Hepatocyte (in vitro differentiated cells): ENCODE data around the gene GLRA3. TPM values are rescaled to one million over a fixed set of nuclear protein-coding genes. Genes with fewer than 3 reads are reported as not detected.
A peak's percentile ranks its signal among the peaks of the same experiment; 100 is the strongest.

ENCODE experiments used
- DNase-seq: peaks from one replicate; pipeline ENCODE4 v3.0.0-alpha.2; 2016; ENCODE audit warnings: low spot score
- H2AFZ ChIP-seq: fragments of 200-600 bp; sonication (generic); 2 replicates; pipeline ENCODE4 v1.6.0; 2016; ENCODE audit warnings: antibody characterized with exemption, mild to moderate bottlenecking
- H3K27ac ChIP-seq: fragments of 200-600 bp; sonication (generic); 2 replicates; pipeline ENCODE4 v1.5.1; 2016; ENCODE audit warnings: mild to moderate bottlenecking
- H3K27me3 ChIP-seq: fragments of 200-600 bp; sonication (generic); 2 replicates; pipeline ENCODE4 v1.6.1; 2016
- H3K36me3 ChIP-seq: fragments of 200-600 bp; sonication (generic); replicated peaks from 2 replicates; pipeline ENCODE4 v1.5.1; 2016; ENCODE audit warnings: low read depth; ENCODE audit not compliant: insufficient read depth
- H3K4me1 ChIP-seq: fragments of 200-600 bp; sonication (generic); 2 replicates; pipeline ENCODE4 v1.5.1; 2016; ENCODE audit warnings: mild to moderate bottlenecking, moderate library complexity; ENCODE audit not compliant: insufficient read depth
- H3K4me2 ChIP-seq: fragments of 200-600 bp; sonication (generic); 2 replicates; pipeline ENCODE4 v1.6.0; 2016
- H3K4me3 ChIP-seq: fragments of 200-600 bp; sonication (generic); 2 replicates; pipeline ENCODE4 v1.5.1; 2016; ENCODE audit warnings: mild to moderate bottlenecking
- H3K79me2 ChIP-seq: fragments of 200-600 bp; sonication (generic); 2 replicates; pipeline ENCODE4 v1.6.0; 2017; ENCODE audit warnings: mild to moderate bottlenecking
- H3K9me2 ChIP-seq: fragments of 200-600 bp; sonication (generic); replicated peaks from 2 replicates; pipeline ENCODE4 v1.6.0; 2017; ENCODE audit warnings: mild to moderate bottlenecking; ENCODE audit not compliant: insufficient read depth
- H3K9me3 ChIP-seq: fragments of 200-600 bp; sonication (generic); 2 replicates; pipeline ENCODE4 v1.5.1; 2016; ENCODE audit warnings: low read depth, mild to moderate bottlenecking
- H4K20me1 ChIP-seq: fragments of 200-600 bp; sonication (generic); 2 replicates; pipeline ENCODE4 v1.6.0; 2016; ENCODE audit warnings: mild to moderate bottlenecking; ENCODE audit not compliant: insufficient read depth, poor library complexity, severe bottlenecking
- CTCF ChIP-seq: fragments of 200-600 bp; sonication (generic); IDR thresholded peaks from 2 replicates; pipeline ENCODE4 v1.5.1; 2016; ENCODE audit warnings: antibody characterized with exemption, mild to moderate bottlenecking; ENCODE audit not compliant: poor library complexity
- EZH2 ChIP-seq: fragments of 200-600 bp; sonication (generic); IDR thresholded peaks from 2 replicates; pipeline ENCODE4 v1.6.1; 2016; ENCODE audit warnings: antibody characterized with exemption, mild to moderate bottlenecking, borderline replicate concordance
- EZH2phosphoT487 ChIP-seq: fragments of 200-600 bp; sonication (generic); IDR thresholded peaks from one replicate; pipeline ENCODE4 v1.6.1; 2018; ENCODE audit warnings: antibody characterized with exemption, mild to moderate bottlenecking, low read depth, moderate library complexity; ENCODE audit not compliant: unreplicated experiment, severe bottlenecking
- WGBS: methylation state at CpG from one replicate; pipeline ENCODE4 v1.1.6; 2016; ENCODE audit warnings: low lambda C conversion rate; ENCODE audit errors: missing lambda C conversion rate; 5-methylcytosine and 5-hydroxymethylcytosine counted together
- polyA plus RNA-seq: library from polyadenylated mRNA; unstranded; fragments of >200 nt; fragmentation: Nextera tagmentation; extraction: Ambion mirVana; gene quantifications from 2 replicates; pipeline ENCODE4 v1.2.1, GENCODE V29; 2016
- total RNA-seq: library from RNA; depleted of rRNA; stranded (reverse); fragments of >200 nt; gene quantifications from 2 replicates; pipeline ENCODE4 v1.2.3, GENCODE V29; 2014

Gene GLRA3
- total and polyA plus RNA-seq, 2 experiments from 2014 or later: 0.10 TPM; not detected in 1

- Histone ChIP-seq H3K79me2 (no peaks in the 10 kb centered on the region), H3K9me2 (no peaks in the 10 kb centered on the region), H3K27me3 (no peaks in the 10 kb centered on the region), H3K27ac (no peak overlapping the region), H3K9me3 (no peaks in the 10 kb centered on the region), H3K4me2 (no peak overlapping the region), H3K4me3 (no peak overlapping the region), H4K20me1 (no peaks in the 10 kb centered on the region), H3K4me1 (peaks cover 4% of the 10 kb centered on the region), H3K36me3 (no peaks in the 10 kb centered on the region), H2AFZ (no peak overlapping the region)
- no peak for DNase-seq
- TF ChIP-seq CTCF (no peak), EZH2phosphoT487 (no peak), EZH2 (no peak)
- 59% methylated on average over 1 of the region's 1 CpG for WGBS
These were observed 221.3 kb downstream of the GLRA3 start for GRCh38 chr4:174607792-174608191.

GRCh38 chr4:174604198-174604597, 224.8 kb downstream of the GLRA3 start:
- TF ChIP-seq CTCF: no peak
- no peak for TF ChIP-seq EZH2
- TF ChIP-seq EZH2phosphoT487: no peak
- Histone ChIP-seq H3K9me2 (no peaks in the 10 kb centered on the region), H3K36me3 (no peaks in the 10 kb centered on the region), H3K4me2 (peak overlapping the region; percentile 21), H3K4me1 (peaks cover 4% of the 10 kb centered on the region), H3K79me2 (no peaks in the 10 kb centered on the region), H4K20me1 (no peaks in the 10 kb centered on the region), H3K4me3 (no peak overlapping the region), H2AFZ (no peak overlapping the region), H3K27me3 (no peaks in the 10 kb centered on the region), H3K9me3 (no peaks in the 10 kb centered on the region), H3K27ac (peak overlapping the region; percentile 57)
- WGBS: 35% methylated on average over 4 of the region's 4 CpGs
- peak; percentile 57 for DNase-seq

- Histone ChIP-seq H3K9me3 (no peaks in the 10 kb centered on the region), H3K27me3 (no peaks in the 10 kb centered on the region), H3K4me3 (no peak overlapping the region), H4K20me1 (no peaks in the 10 kb centered on the region), H2AFZ (no peak overlapping the region), H3K27ac (no peak overlapping the region), H3K4me2 (no peak overlapping the region), H3K36me3 (no peaks in the 10 kb centered on the region), H3K4me1 (peaks cover 4% of the 10 kb centered on the region), H3K9me2 (no peaks in the 10 kb centered on the region), H3K79me2 (no peaks in the 10 kb centered on the region)
- DNase-seq: no peak
- 79% methylated on average over 1 of the region's 1 CpG for WGBS
- TF ChIP-seq EZH2 (no peak), EZH2phosphoT487 (no peak), CTCF (no peak)
These were observed 228.7 kb downstream of the GLRA3 start for GRCh38 chr4:174600391-174600790.

- Histone ChIP-seq H2AFZ (no peak overlapping the region), H3K79me2 (no peaks in the 10 kb centered on the region), H4K20me1 (no peaks in the 10 kb centered on the region), H3K27me3 (no peaks in the 10 kb centered on the region), H3K9me2 (no peaks in the 10 kb centered on the region), H3K9me3 (no peaks in the 10 kb centered on the region), H3K4me1 (no peaks in the 10 kb centered on the region), H3K27ac (no peak overlapping the region), H3K4me2 (no peak overlapping the region), H3K4me3 (no peak overlapping the region), H3K36me3 (no peaks in the 10 kb centered on the region)
- no peak for DNase-seq
- TF ChIP-seq EZH2phosphoT487: no peak
- TF ChIP-seq EZH2: no peak
- no peak for TF ChIP-seq CTCF
- WGBS: 79% methylated on average over 3 of the region's 3 CpGs
These were observed 230.2 kb downstream of the GLRA3 start for GRCh38 chr4:174598800-174599199.
